Astrocyte of the cerebellum (primary cell): ENCODE results near the gene GSG1L.
"Not testable (repeated sequence)": the region's sequence is repeated elsewhere in the genome, so short reads cannot be mapped to it uniquely, and the experiment has no call there.

Experiments
- DNase-seq: peaks from one replicate; pipeline ENCODE4 v3.0.0-alpha.2; 2011; ENCODE audit warnings: low read depth
- H3K4me3 ChIP-seq: 2 replicates; pipeline ENCODE4 v1.5.1; 2011; ENCODE audit warnings: mild to moderate bottlenecking, low read depth, low read length, moderate library complexity
- CTCF ChIP-seq: IDR thresholded peaks from 2 replicates; pipeline ENCODE4 v1.5.1; 2012; ENCODE audit warnings: low read length, low read depth, moderate library complexity, mild to moderate bottlenecking; ENCODE audit errors: missing control alignments
- in situ Hi-C: cut with HindIII; loops from 2 replicates; pipeline ENCODE4 v1.10.0; 2017; ENCODE audit warnings: low sequenced_read_pairs

The GSG1L gene

GRCh38 chr16:27980919-27981700, 82.4 kb downstream of the GSG1L start:
- no peak overlapping the region for H3K4me3 ChIP-seq
- in situ Hi-C loops: loop anchor here (10.0 kb wide), 1 partner anchor 166 kb away; no protein-coding TSS in a partner anchor
- no peak for TF ChIP-seq CTCF
- no peak for DNase-seq

- no peak overlapping the region for H3K4me3 ChIP-seq
- DNase-seq: no peak
- in situ Hi-C loops: loop anchor here (10.0 kb wide), 1 partner anchor 165 kb away; no protein-coding TSS in a partner anchor
- TF ChIP-seq CTCF: no peak
Observed at GRCh38 chr16:27980076-27980775, 83.3 kb downstream of the GSG1L start.

GRCh38 chr16:27979668-27980067, 83.8 kb downstream of the GSG1L start:
- in situ Hi-C loops: loop anchor here (10.0 kb wide), 1 partner anchor 165 kb away; no protein-coding TSS in a partner anchor
- DNase-seq, H3K4me3 ChIP-seq: not testable (repeated sequence)

- DNase-seq: no peak
- no peak overlapping the region for H3K4me3 ChIP-seq
- in situ Hi-C loops: no loop called here
- TF ChIP-seq CTCF: no peak
Observed at GRCh38 chr16:27978876-27979275, 84.6 kb downstream of the GSG1L start.

- TF ChIP-seq CTCF: no peak
- no peak overlapping the region for H3K4me3 ChIP-seq
- DNase-seq: no peak
- in situ Hi-C loops: no loop called here
Observed at GRCh38 chr16:27977966-27978365, 85.5 kb downstream of the GSG1L start.

- TF ChIP-seq CTCF: no peak
- H3K4me3 ChIP-seq: no peak overlapping the region
- no peak for DNase-seq
- in situ Hi-C loops: no loop called here
Observed at GRCh38 chr16:27976990-27977389, 86.5 kb downstream of the GSG1L start.
